Measurements from ENCODE around the gene NEFH.

- TF ChIP-seq CTCF (IDR thresholded peaks at IDR 0.05) = no peak
- no peak for TF ChIP-seq POLR2A (IDR thresholded peaks at IDR 0.05)
- TF ChIP-seq POLR2AphosphoS5 (IDR thresholded peaks at IDR 0.05; ENCODE audit: insufficient read depth in 1 of 2, low read depth in 1 of 2) = no peak
Observed at GRCh38 chr22:29442976-29443375, 37.0 kb upstream of the NEFH start.
